ENCODE results near the gene ISG15.

DNA sequence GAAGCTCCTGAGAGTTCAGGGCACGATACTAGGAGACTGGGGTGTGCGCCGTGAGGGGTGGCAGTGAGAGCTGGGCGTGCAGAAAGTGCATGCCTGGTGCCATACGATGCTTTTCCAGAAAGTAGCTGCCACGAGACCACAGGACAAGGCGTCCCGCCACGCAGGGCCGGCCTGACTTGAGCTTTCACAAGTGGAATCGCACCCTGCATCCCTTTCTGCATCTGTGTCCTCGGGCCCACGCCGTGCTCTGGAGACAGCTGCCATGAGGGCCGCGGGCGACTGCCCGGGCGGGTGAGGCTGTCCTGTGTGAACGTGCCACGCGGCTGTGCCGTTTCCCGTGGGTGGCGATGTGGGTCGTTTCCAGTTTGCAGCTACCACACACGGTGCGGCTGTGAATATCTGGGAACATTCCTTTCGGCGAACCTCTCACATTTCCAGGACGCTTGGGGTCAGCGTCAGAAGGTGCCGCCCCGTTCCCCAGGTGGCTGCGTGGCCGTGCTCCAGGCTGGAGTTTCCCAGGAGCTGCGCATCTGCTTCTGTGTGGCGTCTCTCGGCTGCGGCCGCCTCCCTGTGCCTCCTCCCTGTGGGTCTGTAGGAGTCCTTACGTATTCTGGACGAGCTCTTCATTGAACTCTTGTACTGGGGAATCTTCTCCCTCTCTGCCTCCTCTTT is 30.4 kb upstream of the ISG15 start:
- TF ChIP-seq POLR2A (IDR thresholded peaks at IDR 0.05; ENCODE audit: low read depth, low read length) = no peak
- TF ChIP-seq POLR2AphosphoS5 (IDR thresholded peaks at IDR 0.05; ENCODE audit: low read depth, low read length) = no peak
- TF ChIP-seq TAF1 (IDR thresholded peaks at IDR 0.05; ENCODE audit: borderline replicate concordance, low read depth, low read length) = no peak
